HG03354 (cell line): ENCODE measurements around the gene EFNA2.

Source experiments
- ATAC-seq: cut with Tn5 transposase; IDR thresholded peaks from one replicate; pipeline ENCODE4 v1.9.1; 2021; ENCODE audit warnings: mild to moderate bottlenecking; ENCODE audit not compliant: unreplicated experiment, poor library complexity, severe bottlenecking

Gene EFNA2

DNA sequence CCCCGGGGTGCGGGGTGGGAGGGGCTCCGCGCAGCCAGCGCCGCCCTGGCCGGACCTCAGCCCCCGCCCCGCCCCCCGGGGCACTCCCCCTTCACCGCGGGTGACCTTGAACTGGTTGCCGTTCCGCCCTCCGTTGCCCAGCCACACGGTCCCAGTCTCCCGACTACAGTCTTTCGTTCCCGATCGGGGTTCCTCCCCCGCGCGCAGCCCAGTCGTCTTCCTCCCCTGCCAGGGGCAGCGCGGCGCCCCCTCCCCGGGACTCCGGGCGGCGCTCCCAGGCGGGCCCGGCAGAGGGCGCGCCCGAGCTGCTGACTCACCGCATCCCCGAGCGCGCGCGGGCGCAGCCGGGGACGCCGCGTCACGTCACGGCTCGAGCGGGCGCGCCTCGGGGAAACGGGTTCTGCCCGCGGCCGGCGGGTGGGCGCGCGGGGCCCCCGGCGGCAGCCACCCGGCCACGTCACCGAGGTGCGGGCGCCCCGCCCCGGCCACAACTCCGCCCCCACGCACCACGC is 36.8 kb upstream of the EFNA2 start:
- peak; percentile 31 for ATAC-seq

DNA sequence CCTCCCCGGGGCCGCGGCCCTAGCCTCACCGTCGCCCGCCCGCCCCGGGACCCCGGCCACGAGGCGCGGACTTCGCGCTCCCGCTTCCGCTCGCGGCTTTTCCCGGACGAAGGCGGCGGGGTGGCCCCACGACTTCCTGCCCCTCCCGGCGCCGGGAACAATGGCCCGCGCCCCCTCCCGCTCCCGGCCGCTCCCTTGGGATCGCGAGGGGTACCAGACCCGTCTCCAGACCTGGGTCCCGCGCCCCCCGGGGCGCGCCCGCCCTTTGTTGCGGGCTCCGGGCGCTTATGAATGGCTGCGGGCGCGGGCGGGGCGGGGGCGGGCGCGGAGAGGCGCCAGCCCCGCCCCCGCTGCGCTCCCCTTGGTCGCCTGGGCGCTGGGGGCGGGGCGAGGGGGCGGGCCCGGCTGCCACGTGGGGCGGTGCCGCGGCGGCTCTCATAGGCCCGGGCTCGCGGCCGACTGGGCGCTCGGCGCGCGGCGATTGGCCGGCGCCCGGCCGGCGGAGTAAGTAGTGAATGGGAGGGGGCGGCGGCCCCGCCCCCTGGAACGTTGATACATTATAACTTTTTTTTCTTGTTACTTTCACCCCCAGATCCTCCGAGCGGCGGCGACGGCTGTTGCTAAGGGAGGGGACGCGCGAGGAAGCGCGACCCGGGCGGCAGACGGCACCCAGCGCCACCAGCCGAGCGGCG is 36.2 kb upstream of the EFNA2 start:
- ATAC-seq: peak; percentile 49

DNA sequence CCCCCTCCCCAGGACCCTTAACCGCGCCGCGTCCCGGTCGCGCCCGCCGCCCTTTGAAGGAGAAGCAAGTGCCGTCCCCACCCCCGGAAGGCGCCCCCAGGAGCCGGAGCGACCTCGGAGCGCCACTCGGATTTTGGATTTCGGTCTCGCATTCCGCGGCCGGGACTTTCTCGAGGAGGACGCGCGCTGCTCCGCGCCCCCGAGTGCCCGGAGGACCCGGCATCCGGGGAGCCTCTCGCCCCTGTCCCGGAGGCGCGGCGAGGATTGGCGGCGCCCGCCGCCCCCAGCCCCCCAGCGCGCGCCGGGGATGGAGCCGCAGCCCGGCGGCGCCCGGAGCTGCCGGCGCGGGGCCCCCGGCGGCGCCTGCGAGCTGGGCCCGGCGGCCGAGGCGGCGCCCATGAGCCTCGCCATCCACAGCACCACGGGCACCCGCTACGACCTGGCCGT is 35.7 kb upstream of the EFNA2 start:
- ATAC-seq: no peak

DNA sequence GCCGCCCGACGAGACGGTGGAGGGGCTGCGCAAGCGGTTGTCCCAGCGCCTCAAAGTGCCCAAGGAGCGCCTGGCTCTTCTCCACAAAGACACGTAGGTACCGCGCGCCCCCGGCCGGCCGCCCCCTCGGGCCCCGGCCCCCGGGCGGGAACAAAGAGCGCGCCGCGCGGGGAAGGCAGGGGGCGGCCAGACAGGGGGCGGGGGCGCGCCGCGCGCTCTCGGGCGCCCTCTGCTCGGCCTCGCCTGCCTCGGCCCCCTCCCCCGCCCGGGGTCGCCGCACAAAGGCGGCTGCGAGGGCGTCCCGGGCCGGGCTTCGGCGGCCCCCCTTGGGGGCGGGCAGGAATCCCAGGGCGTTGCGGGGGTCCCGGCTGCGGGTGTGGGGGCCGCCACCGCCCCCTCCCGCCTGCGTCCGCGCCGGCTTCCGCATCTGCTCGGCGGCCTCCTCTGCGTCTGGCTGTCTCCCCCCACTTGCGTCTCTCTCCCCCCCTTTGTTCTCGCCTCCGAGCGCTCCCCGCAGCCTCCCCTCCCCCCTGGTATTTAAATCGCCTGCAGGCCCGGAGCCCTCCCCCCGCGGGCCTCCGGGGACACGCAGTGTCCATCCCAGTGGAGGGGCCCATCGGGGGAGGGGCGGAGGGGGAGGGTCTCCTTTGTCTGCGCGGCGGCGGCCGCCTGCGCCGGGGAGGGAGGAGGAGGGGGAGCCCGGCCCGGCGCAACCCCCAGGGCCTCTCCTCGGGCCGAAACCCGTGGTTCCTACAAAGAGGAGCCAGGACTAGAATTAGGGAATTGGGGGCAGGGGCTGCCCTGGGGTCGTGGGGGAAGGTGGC is 35.0 kb upstream of the EFNA2 start:
- no peak for ATAC-seq

DNA sequence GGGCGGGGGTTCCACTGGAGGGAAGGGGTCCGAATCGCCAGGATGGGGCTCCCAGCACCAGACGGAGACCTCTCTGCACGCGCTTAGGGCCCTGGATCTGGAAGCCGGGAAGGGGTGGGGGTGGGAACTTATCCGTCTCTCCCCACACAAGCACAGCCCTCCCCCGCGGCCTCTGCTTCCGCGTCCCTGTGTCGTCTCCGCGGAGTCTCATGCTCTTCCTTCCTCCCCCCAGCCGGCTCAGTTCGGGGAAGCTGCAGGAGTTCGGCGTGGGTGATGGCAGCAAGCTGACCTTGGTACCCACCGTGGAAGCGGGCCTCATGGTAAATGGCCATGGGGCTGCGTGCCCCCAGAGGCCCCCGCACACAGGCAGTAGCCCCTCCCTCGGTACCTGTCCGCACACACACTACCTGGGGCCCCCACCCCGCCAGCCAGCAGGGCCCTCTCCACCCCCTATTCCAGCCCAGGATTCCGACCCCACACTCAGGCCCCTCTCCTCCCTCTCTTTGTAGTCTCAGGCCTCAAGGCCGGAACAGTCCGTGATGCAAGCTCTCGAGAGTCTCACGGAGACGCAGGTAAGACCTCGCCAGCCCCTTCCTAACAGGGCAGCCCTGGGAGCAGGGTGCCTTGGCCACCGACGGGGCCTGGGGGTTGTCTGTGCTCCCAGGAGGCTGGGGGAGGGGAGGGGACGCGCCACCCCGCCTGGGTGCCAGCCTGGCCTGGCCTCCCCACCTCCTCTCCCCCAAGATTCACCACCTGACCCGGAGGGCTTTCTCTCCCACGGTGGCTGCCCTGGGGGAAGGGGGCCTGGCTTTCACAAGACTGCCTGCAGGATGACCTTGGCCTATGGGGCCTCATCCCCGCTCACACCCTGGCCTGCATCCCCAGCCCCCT is 34.1 kb upstream of the EFNA2 start:
- ATAC-seq: no peak

DNA sequence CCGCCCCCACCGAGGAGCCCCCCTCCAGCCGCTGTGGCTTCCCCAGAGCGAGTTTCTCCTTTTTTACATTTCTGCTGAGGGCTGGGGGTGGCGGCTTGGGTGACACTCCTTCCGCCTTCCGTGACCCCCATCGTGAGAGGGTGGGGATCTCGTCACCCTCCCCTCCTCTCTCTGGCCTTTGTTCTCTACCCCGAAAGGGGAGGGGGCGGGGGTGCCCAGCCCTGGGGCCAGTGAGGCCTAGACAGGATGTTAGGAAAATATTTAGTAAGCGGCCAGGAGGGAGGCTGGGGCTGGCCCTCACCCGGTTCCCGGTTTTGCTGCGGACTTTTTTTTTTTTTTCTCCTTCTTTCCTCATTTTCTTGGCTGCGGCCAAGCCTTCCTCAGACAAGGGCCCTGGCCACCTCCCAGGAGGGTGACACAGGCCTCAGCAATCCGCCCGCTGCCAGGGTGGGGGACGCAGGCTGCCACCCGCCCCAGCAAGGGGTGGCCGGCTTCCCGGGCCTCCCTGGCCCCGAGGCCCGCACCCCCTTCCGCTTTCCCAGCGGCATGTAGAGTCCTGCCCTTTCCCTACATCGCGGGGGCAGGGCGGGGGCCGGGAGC is 33.4 kb upstream of the EFNA2 start:
- no peak for ATAC-seq

DNA sequence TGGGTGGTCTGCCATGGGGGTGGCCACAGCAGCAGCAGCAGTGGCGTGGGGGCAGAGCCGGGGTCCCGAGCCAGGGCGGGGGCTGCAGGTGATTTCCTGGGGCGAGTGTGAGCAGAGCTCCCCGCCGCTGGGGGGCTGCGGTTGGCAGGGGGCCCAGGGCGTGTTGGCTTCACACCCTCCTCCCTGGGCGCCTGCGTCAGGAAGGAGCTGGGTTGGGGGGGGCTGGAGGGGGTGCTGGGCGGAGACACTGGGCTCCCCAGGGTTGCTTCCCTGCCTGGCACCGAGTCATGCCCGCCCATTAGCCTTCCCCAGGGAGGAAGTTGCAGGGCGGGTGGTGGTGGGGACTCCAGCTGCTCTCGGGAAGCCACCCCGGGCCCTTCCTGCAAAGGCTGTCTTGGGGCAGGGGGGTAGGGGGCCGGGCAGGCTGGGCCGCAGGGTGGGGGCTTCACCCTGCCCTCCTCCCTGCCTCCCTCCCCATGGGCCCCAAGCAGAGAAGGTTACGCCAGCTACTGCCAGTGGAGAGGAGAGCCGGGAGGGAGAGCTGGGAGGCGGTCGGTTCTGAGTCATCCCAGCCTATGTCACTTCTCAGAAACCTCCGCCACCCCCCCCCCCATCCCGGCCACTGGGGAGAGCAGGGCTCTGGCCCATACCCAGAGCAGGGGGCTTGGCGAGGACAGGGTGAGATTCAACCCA is 32.7 kb upstream of the EFNA2 start:
- no peak for ATAC-seq

DNA sequence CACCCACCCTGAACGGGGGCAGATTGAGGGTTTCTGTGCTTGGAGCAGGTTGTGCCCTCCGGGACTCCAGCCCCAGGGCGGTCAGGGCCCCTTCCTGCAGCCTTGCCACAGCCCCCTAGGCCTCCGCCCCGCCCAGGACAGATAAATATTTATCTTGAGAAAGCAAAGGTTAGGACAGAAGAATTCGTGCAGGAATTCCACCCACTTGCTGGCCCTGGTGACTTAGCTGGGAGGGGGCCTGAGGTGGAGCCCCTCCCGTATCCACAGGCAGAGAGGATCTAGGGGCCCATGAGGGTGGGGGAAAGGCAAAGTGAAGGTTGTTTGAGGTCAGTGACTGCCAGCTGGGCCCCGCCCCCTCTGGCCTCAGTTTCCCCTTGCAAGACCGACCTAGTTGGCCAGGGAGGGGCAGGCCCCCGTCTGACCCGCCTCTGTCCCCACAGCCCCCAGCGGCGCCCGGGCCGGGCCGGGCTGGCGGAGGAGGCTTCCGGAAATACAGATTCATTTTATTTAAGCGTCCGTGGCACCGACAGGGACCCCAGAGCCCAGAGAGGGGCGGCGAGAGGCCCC is 32.1 kb upstream of the EFNA2 start:
- no peak for ATAC-seq

DNA sequence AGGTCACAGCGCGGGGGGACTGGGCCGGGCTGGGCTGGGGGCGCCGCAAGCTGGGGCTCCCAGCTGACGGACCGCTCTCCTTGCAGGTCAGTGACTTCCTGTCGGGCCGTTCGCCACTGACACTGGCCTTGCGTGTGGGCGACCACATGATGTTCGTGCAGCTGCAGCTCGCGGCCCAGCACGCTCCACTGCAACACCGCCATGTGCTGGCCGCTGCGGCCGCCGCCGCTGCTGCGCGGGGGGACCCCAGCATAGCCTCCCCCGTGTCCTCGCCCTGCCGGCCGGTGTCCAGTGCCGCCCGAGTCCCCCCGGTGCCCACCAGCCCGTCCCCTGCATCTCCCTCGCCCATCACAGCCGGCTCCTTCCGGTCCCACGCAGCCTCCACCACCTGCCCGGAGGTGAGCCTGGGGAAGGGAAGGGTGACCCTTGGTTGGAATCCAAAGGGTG is 31.6 kb upstream of the EFNA2 start:
- no peak for ATAC-seq

DNA sequence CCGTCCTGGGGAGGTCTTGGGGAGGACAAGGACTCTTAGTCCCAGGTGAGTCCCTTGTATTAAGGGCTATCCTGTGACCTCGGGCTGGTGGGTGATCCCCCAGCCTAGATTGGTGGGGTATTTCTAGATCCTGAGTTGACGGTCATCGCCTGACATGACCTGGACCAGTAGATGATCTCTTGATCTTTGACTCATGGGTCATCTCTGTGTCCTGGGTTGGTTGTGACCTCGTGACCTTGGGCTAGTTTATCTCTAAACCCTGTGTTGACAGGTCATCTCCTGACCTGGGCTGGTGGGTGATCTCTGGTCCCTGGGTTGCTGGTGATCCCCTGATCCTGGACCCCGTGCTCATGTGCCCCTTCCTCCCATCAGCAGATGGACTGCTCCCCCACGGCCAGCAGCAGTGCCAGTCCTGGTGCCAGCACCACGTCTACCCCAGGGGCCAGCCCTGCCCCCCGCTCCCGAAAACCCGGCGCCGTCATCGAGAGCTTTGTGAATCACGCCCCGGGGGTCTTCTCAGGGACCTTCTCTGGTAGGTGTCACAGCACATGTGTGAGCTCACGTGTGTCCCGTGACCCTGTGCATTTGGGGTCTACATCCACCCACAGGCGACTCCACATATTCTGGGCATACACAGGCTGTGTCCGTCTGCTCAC is 31.0 kb upstream of the EFNA2 start:
- ATAC-seq: no peak

DNA sequence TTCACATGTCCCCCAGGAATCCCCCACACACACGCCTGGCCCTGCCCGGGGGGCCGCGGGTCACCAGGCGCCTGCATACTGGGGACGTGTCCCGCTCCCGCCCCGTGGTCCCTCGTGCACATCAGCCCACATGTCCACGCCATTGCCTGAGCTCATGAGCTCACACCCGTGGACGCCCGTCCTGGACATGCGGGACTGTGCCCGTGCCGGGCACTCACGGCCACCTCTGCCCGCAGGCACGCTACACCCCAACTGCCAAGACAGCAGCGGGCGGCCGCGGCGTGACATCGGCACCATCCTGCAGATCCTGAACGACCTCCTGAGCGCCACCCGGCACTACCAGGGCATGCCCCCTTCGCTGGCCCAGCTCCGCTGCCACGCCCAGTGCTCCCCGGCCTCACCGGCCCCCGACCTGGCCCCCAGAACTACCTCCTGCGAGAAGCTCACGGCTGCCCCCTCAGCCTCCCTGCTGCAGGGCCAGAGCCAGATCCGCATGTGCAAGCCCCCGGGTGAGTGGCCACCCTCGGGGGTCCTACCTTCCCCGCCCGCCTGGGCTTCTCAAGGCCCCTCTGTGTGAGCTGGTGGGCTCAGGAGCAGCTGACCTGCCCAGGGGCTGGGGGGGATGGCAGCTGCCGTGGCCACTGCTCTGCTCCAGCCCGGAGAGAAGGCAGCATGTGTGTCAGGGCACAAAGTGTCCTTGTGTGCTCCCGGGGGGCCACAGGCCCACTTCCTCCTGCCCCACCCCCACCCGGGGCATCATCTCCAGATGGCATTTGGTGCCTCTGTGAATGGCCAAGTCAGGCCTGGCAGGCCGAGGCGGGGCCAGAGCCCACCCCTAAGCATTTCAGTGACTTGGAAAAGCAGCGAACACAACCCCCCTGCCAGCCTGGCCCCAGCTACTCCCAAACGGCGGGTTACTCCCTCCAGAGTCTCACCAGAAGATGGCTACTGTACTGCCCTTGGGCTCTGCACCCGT is 30.2 kb upstream of the EFNA2 start:
- ATAC-seq: no peak

DNA sequence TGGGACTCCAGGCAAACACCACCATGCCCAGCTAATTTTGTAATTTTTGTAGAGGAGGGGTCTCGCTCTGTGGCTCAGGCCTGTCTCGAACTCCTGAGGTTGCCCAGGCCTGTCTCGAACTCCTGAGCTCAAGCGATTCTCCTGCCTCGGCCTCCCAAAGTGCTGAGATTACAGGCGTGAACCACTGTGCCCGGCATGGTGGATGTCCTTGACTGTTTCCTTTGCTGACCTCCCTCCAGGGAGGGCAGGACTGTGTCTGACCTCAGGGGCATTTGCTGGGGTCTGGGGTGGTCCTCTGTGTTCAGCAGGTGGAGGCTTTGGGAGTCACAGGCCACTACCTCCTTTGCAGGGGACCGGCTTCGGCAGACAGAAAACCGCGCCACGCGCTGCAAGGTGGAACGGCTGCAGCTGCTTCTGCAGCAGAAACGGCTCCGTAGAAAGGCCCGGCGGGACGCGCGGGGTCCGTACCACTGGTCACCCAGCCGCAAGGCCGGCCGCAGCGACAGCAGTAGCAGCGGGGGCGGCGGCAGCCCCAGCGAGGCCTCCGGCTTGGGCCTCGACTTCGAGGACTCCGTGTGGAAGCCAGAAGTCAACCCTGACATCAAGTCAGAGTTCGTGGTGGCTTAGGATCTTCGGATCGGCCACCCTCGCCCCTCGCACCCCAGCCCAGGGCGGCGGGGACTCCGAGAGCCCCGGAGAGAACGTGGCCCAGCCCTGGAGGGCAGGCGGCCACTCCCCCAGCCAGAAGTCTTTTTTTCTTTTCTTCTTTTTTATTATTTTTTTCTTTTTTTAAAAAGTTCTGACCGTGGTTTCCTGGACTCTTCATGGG is 28.8 kb upstream of the EFNA2 start:
- no peak for ATAC-seq

DNA sequence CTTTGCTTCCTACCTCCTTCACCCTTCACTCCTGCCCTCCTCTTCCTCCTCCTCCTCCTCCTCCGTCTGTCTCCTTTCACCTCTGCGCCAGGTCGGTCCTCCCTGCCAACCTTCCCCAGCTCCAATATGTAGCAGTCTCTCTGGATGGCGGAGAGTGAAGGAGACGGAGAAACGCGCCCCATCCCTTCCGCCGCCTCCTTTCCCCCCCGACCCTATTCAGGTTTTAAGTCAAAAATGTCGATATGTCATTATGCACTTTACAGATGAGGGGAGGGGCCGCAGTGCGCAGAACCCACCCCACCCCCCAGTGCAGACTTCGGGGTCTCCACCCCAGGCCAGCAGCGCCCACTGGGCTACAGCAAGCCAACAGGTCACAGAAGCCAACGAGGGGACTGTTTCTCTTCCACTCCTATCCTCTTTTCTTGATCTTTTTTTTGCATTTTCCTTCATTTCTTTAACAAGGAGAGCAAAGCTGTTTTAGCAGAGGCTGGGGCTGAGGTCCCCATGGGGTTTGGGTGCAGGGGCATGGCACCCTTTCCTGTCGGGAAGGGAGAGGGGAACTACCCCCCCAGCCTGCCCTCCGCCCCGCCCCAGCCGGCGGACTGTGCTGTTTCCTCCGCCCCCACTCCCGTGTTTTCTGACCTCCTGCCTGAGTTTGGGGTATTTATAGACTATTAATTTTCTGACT is 28.1 kb upstream of the EFNA2 start:
- ATAC-seq: no peak

DNA sequence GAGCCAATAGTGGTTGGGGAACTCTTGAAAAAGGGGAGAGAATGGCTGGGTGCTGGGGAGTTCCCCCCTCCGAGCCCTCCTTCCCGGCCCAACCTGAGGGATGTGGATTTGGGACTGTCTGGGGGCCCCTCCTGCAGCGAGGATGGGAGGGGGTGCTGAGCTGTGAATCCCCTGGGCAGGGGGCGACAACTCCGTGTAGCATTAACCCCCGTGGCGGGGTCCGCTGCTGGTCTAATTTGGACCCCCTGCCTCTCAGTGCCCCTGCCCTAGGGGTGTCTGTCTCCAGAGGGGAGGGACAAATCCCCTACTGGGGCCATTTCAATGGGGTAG is 27.5 kb upstream of the EFNA2 start:
- no peak for ATAC-seq

DNA sequence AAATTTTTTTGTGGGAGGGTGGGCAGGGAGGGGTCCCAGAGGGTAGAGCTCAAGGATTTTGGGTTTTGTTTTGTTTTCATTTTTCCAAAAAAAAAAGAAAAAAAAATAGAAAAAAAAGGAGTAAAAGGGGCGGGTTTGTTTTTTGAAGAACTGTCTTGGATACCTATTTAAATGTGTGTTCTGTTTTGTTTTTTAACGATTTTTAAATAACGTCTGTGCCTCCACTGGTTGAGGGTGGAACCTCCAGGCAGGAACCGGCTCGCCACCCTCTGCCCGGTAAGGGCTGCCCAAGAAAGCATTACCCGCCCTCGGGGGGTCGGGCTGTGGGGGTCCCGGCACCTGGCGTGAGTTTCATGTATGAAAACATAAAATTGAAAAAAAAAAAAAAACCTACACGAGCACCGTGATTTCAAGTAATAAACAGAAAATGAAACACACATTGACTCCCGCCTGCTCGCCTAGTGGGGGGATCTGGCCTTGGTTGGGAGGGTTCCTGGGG is 26.9 kb upstream of the EFNA2 start:
- no peak for ATAC-seq
